Right lobe of liver (tissue), 4 donors: ENCODE results near the gene GATD1.

Source experiments
- POLR2A ChIP-seq: fragments of 450-650 bp; IDR thresholded peaks from one replicate; pipeline ENCODE4 v1.6.1; 2017; ENCODE audit warnings: antibody characterized with exemption, mild to moderate bottlenecking
- TF ChIP-seq, protein P1 (sequence below), 4 donors: fragments of 200-600 bp in 3 of 4; fragments of 450-650 bp in 1 of 4; IDR thresholded peaks; one replicate each; pipeline versions ENCODE4 v1.5.1 to v1.8.0; 2016 to 2022; ENCODE audit warnings: antibody characterized with exemption in 4 of 4, mild to moderate bottlenecking in 2 of 4
- donor health status: DM: no; HTN: no; CAD: no.
- donor health status: DM: no; HTN: no; CAD: no.
- donor health status: DM: no; HTN: yes; CAD: no.

GRCh38 chr11:721741-722345, 55.4 kb downstream of the GATD1 start:
- TF ChIP-seq POLR2A, result no peak
- TF ChIP-seq, protein P1, sequence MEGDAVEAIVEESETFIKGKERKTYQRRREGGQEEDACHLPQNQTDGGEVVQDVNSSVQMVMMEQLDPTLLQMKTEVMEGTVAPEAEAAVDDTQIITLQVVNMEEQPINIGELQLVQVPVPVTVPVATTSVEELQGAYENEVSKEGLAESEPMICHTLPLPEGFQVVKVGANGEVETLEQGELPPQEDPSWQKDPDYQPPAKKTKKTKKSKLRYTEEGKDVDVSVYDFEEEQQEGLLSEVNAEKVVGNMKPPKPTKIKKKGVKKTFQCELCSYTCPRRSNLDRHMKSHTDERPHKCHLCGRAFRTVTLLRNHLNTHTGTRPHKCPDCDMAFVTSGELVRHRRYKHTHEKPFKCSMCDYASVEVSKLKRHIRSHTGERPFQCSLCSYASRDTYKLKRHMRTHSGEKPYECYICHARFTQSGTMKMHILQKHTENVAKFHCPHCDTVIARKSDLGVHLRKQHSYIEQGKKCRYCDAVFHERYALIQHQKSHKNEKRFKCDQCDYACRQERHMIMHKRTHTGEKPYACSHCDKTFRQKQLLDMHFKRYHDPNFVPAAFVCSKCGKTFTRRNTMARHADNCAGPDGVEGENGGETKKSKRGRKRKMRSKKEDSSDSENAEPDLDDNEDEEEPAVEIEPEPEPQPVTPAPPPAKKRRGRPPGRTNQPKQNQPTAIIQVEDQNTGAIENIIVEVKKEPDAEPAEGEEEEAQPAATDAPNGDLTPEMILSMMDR (IDR thresholded peaks at IDR 0.05), result no peak
